Measurements from ENCODE around the gene C20orf204. TPM values are rescaled to one million over a fixed set of nuclear protein-coding genes. Genes with fewer than 3 reads are reported as not detected.

Gene C20orf204
- polyA plus RNA-seq, 3 donors = 1.3 to 1.5 (median 1.3) TPM

DNA sequence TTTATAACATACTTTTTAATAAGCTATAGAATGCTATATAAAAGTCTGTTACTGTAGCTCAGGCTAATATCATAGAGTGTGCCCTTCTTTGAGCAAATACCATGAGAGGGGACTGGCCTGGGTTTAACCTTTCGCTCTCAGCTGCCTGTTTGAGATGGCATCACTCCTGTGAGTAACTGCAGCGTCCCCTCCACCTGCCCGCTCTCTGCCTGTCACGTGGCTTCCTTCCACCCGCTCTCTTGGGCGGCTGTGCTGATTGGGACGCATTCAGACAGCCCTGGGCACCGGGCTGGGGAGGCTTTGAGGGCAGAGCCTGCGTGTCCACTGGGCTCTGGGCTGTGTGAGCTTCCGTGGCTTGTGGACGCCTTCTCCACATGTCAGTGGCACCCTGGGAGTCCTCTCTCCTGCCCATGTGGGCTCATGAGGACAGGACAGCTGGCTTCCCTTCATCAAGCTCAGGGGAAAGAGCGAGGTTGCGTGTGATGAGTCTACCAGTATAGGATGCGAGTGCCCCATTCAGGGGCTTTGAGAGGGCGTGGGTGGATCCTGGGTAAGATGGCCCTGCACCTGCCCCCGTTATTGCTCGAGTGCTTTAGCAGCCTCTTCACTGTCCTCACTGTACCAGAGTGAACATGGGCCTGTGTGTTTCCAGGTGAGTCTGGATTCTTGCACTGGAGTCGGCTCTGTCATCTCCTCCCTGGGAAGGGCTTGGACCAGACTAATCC lies 10.7 kb upstream of the C20orf204 start:
- DNase-seq = no peak

DNA sequence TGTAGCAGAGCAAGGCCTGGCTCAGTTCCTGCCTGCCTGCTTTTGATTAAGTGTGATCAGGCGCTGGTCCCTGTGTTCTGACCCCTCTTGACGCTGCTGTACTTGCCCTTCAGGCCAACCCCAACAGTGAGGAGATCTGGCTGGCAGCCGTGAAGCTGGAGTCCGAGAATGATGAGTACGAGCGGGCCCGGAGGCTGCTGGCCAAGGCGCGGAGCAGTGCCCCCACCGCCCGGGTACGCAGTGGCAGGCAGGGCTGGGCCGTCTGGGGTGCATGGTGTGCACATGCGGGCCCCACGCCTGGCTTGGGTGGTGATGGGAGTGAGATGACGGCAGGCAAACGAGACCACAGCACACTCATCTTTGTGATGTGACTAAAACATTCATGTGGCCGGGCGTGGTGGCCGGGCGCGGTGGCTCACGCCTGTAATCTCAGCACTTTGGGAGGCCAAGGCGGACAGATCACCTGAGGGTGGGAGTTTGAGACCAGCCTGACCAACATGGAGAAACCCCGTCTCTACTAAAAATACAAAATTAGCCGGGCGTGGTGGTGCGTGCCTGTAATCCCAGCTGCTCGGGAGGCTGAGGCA lies 10.1 kb upstream of the C20orf204 start:
- no peak for DNase-seq

DNA sequence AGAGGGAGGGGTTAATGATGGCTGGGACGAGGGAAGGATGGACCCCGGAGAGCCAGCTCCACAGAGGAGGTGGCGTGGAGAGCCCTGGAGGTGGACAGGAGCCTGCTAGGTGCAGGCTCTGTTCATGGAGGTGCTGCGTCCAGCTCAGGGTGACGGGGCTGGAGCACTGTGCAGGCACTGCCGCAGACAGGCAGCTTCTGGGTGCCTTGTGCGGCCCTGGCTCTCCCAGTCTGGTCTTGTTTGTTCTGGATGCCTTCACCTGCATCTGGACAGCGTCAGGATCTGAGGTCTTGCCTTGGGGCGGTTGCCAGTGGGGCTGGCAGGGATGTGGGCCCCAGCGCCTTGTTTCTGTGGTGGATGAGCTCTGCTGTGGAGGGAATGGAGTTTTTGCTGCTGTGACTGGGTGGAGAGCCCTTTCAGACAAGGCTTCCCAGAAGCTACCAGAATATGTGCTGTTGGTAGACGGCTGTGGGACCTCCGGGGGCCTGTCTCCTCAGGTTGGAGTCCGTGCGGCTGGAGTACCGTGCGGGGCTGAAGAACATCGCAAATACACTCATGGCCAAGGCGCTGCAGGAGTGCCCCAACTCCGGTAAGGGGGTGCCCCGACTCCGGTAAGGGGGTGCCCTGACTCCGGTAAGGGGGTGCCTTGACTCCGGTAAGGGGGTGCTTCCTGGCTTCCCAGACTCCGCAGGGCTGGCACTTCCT lies 7.8 kb upstream of the C20orf204 start:
- no peak for DNase-seq

DNA sequence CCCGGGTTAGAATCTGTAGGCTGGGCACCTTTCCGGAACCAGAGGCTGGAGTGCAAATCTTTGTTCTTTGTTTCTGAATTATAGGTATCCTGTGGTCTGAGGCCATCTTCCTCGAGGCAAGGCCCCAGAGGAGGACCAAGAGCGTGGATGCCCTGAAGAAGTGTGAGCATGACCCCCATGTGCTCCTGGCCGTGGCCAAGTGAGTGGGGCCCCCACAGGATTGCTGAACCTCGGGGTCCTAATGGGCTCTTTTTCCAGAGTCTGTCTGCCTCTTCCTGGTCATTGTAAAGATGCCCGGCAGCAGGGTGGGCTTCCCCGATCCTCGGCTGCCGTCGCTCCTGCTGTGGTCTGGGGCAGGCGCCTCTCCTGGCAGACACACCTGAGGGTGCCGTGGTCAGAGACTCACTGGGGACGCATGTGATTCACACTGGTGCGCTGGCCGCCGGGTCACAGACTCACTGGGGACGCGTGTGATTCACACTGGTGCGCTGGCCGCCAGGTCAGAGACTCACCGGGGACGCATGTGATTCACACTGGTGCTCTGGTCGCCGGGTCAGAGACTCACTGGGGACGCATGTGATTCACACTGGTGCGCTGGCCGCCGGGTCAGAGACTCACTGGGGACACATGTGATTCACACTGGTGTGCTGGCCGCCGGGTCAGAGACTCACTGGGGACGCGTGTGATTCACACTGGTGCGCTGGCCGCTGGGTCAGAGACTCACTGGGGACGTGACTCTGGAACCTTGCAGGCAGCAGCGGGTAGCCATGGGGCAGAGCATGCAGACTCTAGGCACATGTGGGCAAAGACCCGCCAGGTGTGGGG lies 6.5 kb upstream of the C20orf204 start:
- no peak for DNase-seq

DNA sequence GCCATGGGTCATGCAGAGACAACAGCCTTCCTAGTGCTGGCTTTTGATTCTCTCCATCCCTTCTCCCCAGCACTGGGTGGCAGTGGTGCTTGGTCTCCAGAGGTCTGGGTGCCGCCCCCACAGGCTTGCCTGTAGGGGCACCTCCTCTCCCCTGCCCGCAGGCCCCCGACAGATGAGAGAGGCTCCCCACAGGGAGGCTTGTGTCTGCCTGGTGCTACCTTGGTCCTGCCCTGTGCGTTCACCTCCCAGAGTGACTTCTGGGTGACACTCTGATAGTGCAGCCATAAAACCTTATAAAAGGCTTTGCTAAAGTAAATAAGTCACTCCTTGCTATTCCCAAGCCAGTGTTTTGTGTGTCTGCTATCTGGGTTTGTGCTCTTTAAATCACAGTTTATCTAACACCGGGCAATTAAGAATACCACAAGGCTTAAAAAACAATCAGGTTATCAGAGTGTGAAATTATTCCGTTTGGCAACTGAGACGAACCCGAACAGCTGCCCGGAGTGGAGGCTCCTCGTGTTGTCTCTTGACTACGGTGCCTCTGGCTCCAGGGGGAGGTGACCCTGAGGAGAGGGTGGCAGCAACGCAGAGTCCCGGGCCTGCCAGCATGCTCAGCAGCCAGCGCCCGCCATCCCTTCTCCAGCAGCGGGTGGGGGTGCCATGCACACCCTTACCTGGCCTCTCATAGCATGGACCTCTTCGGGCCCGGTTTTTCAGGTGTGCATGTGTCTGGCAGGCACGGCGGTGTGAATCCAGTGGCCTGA lies 5.4 kb upstream of the C20orf204 start:
- DNase-seq = no peak

DNA sequence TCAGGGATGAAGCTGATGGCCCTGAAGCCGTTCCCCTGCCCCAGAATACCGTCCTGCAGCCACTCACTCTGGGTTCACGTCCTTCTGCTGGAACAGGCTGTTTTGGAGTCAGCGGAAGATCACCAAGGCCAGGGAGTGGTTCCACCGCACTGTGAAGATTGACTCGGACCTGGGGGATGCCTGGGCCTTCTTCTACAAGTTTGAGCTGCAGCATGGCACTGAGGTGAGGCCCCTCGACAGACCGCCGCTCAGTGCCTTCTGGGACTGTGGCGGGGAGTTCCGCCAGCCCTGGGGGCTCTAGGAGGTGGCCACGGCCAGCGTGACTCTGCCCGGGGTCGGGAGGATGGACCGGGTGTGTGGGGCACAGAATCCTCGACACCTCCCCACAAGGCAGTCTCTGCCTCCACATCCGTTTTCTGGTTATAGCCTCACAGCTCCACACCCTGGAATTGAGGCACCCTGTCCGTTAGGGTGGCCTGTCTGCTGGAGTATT lies 4.1 kb upstream of the C20orf204 start:
- no peak for DNase-seq

DNA sequence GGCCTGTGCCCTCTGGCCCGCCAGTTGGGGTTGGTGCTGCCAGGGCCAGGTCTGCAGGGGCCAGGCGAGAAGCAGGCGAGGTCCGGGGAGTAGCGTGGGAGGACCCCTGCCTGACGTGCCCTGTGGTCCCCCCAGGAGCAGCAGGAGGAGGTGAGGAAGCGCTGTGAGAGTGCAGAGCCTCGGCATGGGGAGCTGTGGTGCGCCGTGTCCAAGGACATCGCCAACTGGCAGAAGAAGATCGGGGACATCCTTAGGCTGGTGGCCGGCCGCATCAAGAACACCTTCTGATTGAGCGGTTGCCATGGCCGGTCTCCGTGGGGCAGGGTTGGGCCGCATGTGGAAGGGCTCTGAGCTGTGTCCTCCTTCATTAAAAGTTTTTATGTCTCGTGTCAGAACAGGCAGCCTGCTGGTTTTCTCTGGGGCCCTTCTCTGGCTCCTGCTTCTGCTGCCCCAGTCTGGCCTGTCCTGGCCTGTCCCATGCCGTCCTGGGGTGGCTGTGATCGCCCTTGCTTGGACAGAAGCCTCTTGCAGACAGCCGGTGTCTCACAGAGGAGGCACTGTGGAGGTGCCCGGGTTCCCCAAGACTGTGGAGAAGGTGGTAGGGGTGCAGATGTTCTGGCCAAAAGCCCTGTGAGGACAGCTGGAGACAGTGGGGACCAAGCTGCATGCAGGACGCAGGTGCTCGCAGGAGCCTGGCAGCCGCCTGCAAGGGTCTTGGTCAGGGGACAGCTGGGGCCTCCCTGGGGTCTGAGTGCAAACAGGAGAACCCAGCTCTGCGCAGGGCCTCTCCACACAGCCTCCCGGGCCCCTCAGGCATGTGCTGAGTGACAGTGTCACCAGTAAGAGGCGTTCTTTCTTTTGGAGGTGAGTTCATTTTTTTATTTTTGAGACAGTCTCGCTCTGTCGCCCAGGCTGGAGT lies 3.0 kb upstream of the C20orf204 start:
- no peak for DNase-seq

GRCh38 chr20:64033981-64034493 lies 1.9 kb upstream of the C20orf204 start:
- DNase-seq = no peak

- DNase-seq = no peak
Measured at GRCh38 chr20:64035066-64035932, 683 bp upstream of the C20orf204 start.

- DNase-seq = no peak
Measured at GRCh38 chr20:64036346-64037198, 590 bp downstream of the C20orf204 start.

GRCh38 chr20:64037199-64037497 lies 1.2 kb downstream of the C20orf204 start:
- no peak for DNase-seq

GRCh38 chr20:64037498-64038213 lies 1.7 kb downstream of the C20orf204 start:
- no peak for DNase-seq

DNA sequence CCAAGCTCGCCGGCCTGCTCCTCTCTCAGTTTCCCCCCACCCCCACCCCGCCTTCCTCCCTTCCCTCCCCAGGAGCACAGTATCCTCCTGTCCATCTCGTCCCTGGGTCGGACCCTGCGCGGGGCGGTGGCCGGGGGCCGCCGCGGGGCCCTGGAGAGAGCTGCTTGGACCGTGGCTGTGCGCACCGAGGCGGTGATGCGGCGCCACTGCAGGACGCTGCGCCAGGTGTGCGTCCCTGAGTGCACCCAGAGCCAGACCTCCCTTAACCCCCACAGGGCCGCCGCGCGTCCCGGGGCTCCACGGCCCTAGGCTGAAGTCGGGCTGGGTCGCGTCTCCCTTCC lies 2.2 kb downstream of the C20orf204 start:
- DNase-seq = no peak

DNA sequence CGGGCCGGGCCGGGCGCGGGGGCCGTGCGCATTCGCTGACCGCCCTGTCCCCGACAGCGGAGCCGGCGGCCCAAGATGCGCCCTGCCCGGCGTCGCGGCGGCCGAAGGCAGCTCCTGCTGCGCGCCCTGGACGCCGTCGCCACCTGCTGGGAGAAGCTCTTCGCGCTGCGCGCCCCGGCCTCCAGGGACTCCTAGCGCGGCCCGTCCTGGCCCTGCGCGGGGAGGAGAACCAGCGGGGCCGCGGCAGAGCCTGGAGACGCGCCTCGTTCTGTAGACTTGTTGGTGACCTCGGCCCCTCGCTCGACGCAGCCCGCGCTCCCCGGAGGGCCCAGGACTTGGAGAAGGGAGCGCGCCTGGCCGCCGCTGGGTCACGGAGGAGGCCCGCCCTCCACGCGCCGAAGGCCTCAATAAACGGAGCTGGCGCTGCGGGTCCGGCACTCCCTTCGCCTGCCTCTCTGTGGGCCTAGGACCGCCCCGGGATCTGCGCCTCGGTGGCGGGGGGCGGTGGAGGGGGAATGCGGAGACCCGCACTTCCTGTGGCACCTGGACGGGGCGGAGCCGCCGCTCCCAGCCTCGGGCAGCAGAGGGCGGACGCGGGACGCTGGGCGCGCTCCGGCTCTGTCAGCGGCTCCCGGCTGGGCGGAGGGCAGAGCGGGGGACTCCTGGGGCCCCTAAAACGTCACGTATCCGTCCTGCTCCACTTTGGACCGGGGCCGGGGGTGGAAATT lies 2.7 kb downstream of the C20orf204 start:
- peak; percentile 75 for DNase-seq

- DNase-seq = no peak
Measured at GRCh38 chr20:64039293-64040160, 3.5 kb downstream of the C20orf204 start.
